ENCODE results near the gene ZMIZ1.

ZMIZ1 gene

DNA sequence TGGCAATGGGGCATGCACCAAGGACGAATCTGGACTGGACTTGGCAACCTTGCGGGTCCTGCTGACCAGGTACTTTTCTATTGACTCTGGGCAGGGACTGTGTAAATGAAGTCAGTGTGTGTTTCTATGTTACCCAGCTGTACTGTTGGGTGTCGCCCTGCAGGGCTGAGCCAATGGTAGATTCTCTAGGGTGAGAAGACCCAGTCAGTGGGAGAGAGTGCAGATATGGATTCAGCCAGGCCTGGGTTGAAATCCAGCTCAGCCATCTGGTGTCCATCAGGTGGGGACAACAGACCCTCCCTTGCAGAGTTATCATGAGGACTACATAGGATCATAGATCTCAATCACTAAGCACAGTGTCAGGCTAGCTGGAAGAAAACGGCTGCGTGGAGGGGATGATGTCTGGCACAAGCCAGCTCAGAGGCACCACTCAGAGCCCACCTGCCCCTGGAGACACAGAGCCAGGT lies 273.6 kb downstream of the ZMIZ1 start:
- ChIA-PET POLR2A (no interaction called here), CTCF (interaction anchor here (1.0 to 2.5 kb wide), 5 partner anchors 8 to 25 kb away, joined by 3 to 11 read pairs (median 3); no protein-coding TSS in a partner anchor)
- no peaks in the 10 kb centered on the region for H3K36me3 ChIP-seq (ENCODE audit: control insufficient read depth in 4 of 4, insufficient read depth in 4 of 4, low read length in 3 of 4)
- no peak for DNase-seq
- no peak overlapping the region for H3K27ac ChIP-seq (ENCODE audit: insufficient read depth in 1 of 2, low read depth in 1 of 2, low read length in 2 of 2, poor library complexity in 1 of 2, severe bottlenecking in 2 of 2)
- H3K4me3 ChIP-seq (ENCODE audit: control insufficient read depth in 1 of 7, extremely low read depth in 1 of 7, insufficient read depth in 4 of 7, low read depth in 2 of 7, low read length in 6 of 7): no peak overlapping the region
- peaks cover 0 to 3% (median 0%) of the 10 kb centered on the region in 5 experiments for H3K9me3 ChIP-seq (ENCODE audit: control extremely low read depth in 1 of 5, control insufficient read depth in 4 of 5, insufficient read depth in 2 of 5, low read depth in 1 of 5, low read length in 4 of 5)
- H3K27me3 ChIP-seq (replicated peaks in 2 of 5; ENCODE audit: control insufficient read depth in 4 of 5, insufficient read depth in 5 of 5, low read length in 4 of 5): no peaks in the 10 kb centered on the region
- peaks cover 3 to 31% (median 6%) of the 10 kb centered on the region in 4 experiments for H3K4me1 ChIP-seq (ENCODE audit: control extremely low read depth in 1 of 4, control insufficient read depth in 4 of 4, insufficient read depth in 4 of 4, low read length in 3 of 4)
- 98% methylated on average over 5 of the region's 5 CpGs for WGBS (ENCODE audit: insufficient coverage)

DNA sequence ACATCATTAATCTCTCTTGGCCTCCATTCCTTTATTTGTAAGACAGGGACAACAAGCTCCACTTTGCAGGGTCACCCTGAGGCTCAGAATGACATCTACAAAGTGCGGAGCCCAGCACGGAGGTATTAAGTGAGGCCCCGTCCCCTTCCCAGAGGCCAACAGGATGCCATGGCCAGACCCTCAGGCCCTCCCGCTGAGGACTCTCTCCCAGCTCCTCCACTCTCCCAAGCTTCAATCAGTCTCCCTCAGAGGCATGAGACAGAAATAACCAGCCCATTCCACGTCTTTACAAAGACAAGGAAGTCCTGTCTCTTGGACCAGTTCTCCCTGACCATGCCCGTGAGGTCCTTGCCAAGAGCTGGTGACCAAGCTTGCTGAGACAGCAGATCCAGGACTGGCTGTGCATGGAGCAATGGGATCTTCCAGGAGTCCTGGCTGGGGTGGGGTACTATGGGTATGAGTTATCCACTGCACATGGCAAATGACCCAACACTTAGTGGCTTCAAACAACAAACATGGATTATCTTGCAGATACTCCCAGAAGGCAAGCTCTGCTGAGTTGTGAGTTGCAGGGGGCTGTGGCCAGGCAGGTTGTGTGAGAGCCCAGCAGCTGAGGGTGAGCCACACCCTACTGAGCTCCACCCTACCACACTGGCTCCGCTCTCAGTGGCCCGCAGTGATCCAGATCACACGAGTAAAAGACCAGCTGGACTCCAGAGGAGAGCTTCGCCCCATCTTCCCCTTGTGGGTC lies 274.2 kb downstream of the ZMIZ1 start:
- WGBS (ENCODE audit: insufficient coverage): 97% methylated on average over 8 of the region's 10 CpGs
- Histone ChIP-seq H3K4me3 (ENCODE audit: control insufficient read depth in 1 of 7, extremely low read depth in 1 of 7, insufficient read depth in 4 of 7, low read depth in 2 of 7, low read length in 6 of 7) (no peak overlapping the region), H3K9me3 (ENCODE audit: control extremely low read depth in 1 of 5, control insufficient read depth in 4 of 5, insufficient read depth in 2 of 5, low read depth in 1 of 5, low read length in 4 of 5) (no peaks in the 10 kb centered on the region), H3K36me3 (ENCODE audit: control insufficient read depth in 4 of 4, insufficient read depth in 4 of 4, low read length in 3 of 4) (no peaks in the 10 kb centered on the region), H3K27ac (ENCODE audit: insufficient read depth in 1 of 2, low read depth in 1 of 2, low read length in 2 of 2, poor library complexity in 1 of 2, severe bottlenecking in 2 of 2) (no peak overlapping the region), H3K27me3 (replicated peaks in 2 of 5; ENCODE audit: control insufficient read depth in 4 of 5, insufficient read depth in 5 of 5, low read length in 4 of 5) (no peaks in the 10 kb centered on the region), H3K4me1 (ENCODE audit: control extremely low read depth in 1 of 4, control insufficient read depth in 4 of 4, insufficient read depth in 4 of 4, low read length in 3 of 4) (peaks cover 3 to 31% (median 12%) of the 10 kb centered on the region in 4 experiments)
- ChIA-PET POLR2A (no interaction called here), CTCF (interaction anchor here (1.0 to 2.5 kb wide), 6 partner anchors 9 to 26 kb away, joined by 3 to 11 read pairs (median 3); no protein-coding TSS in a partner anchor)
- no peak for DNase-seq

DNA sequence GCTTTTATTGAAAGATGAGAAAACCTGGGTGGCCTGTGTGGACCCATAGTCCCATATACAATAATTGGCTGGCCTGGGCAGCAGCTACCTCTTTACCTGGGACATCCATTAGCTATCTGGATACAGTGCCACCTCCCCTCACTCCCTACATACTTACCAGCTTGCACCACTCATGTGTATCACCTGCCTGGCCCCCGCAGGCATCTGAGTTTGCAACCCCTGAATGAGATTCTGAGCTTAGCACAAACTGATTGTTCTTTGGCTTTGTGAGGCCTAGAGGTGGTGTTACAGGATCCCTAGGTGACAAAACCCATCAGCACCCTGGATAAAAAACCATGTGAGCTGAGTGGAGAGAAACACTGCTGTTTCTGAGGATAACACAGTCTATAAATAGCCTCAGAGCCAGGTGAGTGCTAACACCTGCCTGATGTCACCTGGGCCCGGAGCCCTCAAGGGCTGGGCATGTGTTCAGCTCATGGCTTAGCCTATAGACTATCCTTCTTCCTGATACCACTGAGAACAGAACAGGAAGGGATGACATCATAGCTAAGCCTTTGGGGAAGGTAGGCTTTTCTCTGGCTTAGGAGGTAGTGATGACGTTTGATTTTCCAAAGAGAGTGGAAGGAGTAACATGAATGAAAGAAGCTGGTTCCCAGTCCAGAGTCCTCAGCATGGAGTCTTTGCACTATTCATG lies 275.9 kb downstream of the ZMIZ1 start:
- Histone ChIP-seq H3K9me3 (ENCODE audit: control extremely low read depth in 1 of 5, control insufficient read depth in 4 of 5, insufficient read depth in 2 of 5, low read depth in 1 of 5, low read length in 4 of 5) (no peaks in the 10 kb centered on the region), H3K27ac (ENCODE audit: insufficient read depth in 1 of 2, low read depth in 1 of 2, low read length in 2 of 2, poor library complexity in 1 of 2, severe bottlenecking in 2 of 2) (no peak overlapping the region), H3K36me3 (ENCODE audit: control insufficient read depth in 4 of 4, insufficient read depth in 4 of 4, low read length in 3 of 4) (peaks cover 7 to 16% (median 8%) of the 10 kb centered on the region in 4 experiments), H3K4me3 (ENCODE audit: control insufficient read depth in 1 of 7, extremely low read depth in 1 of 7, insufficient read depth in 4 of 7, low read depth in 2 of 7, low read length in 6 of 7) (no peak overlapping the region), H3K4me1 (ENCODE audit: control extremely low read depth in 1 of 4, control insufficient read depth in 4 of 4, insufficient read depth in 4 of 4, low read length in 3 of 4) (peaks cover 5 to 47% (median 23%) of the 10 kb centered on the region in 4 experiments), H3K27me3 (replicated peaks in 2 of 5; ENCODE audit: control insufficient read depth in 4 of 5, insufficient read depth in 5 of 5, low read length in 4 of 5) (no peaks in the 10 kb centered on the region)
- no peak for DNase-seq
- WGBS (ENCODE audit: insufficient coverage): 80% methylated on average over 1 of the region's 3 CpGs
- ChIA-PET POLR2A (no interaction called here), CTCF (interaction anchor here (0.6 to 5.5 kb wide), 19 partner anchors 10 to 146 kb away, joined by 3 to 46 read pairs (median 5); no protein-coding TSS in a partner anchor)

DNA sequence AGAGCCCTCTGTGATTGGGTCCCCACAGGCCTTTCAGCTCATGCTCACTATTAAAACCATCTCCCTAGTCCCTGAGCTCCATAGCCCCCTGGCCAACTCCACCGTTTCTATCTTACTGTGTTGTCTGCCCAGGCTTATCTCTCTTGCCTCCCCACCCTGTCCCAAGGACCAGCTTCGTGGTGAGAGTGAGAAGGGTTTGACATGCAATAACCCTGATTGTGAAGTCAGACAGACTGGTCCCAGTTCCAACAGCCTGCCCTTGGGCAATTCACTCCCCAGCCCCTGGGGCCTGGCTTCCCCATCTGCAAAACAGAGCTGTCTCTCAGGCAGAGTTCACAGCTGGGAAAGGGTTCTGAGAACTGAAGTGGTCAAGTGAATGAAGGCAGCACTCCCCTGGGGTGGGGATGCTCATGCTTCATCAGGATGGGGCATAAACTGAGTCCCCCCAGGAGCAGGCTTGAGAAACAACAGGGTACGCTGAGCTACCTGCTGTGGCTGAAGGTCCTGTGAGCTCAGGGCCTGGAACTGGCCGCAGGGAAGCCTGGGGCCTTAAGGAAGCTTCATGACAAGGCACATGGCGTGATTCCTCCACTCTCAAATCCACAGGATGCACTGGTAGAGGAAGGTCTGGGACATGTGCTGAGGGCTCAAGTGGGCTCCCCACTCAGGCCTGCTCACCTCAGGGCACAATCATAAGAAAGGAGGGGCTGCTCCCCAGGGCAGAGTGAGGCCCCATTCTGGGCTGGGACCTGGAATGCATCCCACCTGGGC lies 276.7 kb downstream of the ZMIZ1 start:
- POLR2A ChIA-PET: interaction anchor here (1.0 kb wide), 1 partner anchor 43 kb away, joined by 3 read pairs; no protein-coding TSS in a partner anchor

DNA sequence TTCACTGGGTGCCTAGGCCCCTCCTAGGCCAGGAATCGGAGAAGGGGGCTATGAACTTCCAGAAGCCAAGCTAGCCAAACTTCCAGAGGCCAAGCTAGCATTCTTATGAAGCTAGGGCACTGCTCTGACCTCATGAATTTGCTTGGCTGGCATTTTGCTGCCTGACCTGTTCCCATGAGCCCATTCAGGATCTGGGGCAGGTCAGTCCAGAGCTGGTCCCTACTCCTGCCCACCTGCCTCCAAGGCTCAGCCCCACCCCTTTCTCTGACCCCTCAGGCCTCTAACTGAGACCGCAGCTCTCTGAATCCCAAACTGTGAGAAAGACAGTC lies 277.2 kb downstream of the ZMIZ1 start:
- ChIA-PET CTCF (interaction anchor here (0.6 to 5.5 kb wide), 11 partner anchors 11 to 122 kb away, joined by 3 to 46 read pairs (median 10); no protein-coding TSS in a partner anchor), POLR2A (interaction anchor here (1.0 kb wide), 1 partner anchor 43 kb away, joined by 3 read pairs; no protein-coding TSS in a partner anchor)
- H3K4me1 ChIP-seq (ENCODE audit: control extremely low read depth in 1 of 4, control insufficient read depth in 4 of 4, insufficient read depth in 4 of 4, low read length in 3 of 4): peaks cover 5 to 61% (median 23%) of the 10 kb centered on the region in 4 experiments
- H3K36me3 ChIP-seq (ENCODE audit: control insufficient read depth in 4 of 4, insufficient read depth in 4 of 4, low read length in 3 of 4): peaks cover 9 to 29% (median 20%) of the 10 kb centered on the region in 4 experiments
- H3K4me3 ChIP-seq (ENCODE audit: control insufficient read depth in 1 of 7, extremely low read depth in 1 of 7, insufficient read depth in 4 of 7, low read depth in 2 of 7, low read length in 6 of 7): no peak overlapping the region
- no peak overlapping the region for H3K27ac ChIP-seq (ENCODE audit: insufficient read depth in 1 of 2, low read depth in 1 of 2, low read length in 2 of 2, poor library complexity in 1 of 2, severe bottlenecking in 2 of 2)
- no peaks in the 10 kb centered on the region for H3K9me3 ChIP-seq (ENCODE audit: control extremely low read depth in 1 of 5, control insufficient read depth in 4 of 5, insufficient read depth in 2 of 5, low read depth in 1 of 5, low read length in 4 of 5)
- no peak for DNase-seq
- 93% methylated on average over 2 of the region's 2 CpGs for WGBS (ENCODE audit: insufficient coverage)
- no peaks in the 10 kb centered on the region for H3K27me3 ChIP-seq (replicated peaks in 2 of 5; ENCODE audit: control insufficient read depth in 4 of 5, insufficient read depth in 5 of 5, low read length in 4 of 5)

More for the DNA sequence above, 276.7 kb downstream of the ZMIZ1 start:
- DNase-seq: no peak
- Histone ChIP-seq H3K4me3 (ENCODE audit: control insufficient read depth in 1 of 7, extremely low read depth in 1 of 7, insufficient read depth in 4 of 7, low read depth in 2 of 7, low read length in 6 of 7) (no peak overlapping the region), H3K9me3 (ENCODE audit: control extremely low read depth in 1 of 5, control insufficient read depth in 4 of 5, insufficient read depth in 2 of 5, low read depth in 1 of 5, low read length in 4 of 5) (no peaks in the 10 kb centered on the region), H3K36me3 (ENCODE audit: control insufficient read depth in 4 of 4, insufficient read depth in 4 of 4, low read length in 3 of 4) (peaks cover 9 to 24% (median 15%) of the 10 kb centered on the region in 4 experiments), H3K27me3 (replicated peaks in 2 of 5; ENCODE audit: control insufficient read depth in 4 of 5, insufficient read depth in 5 of 5, low read length in 4 of 5) (no peaks in the 10 kb centered on the region), H3K27ac (ENCODE audit: insufficient read depth in 1 of 2, low read depth in 1 of 2, low read length in 2 of 2, poor library complexity in 1 of 2, severe bottlenecking in 2 of 2) (no peak overlapping the region), H3K4me1 (ENCODE audit: control extremely low read depth in 1 of 4, control insufficient read depth in 4 of 4, insufficient read depth in 4 of 4, low read length in 3 of 4) (peaks cover 5 to 55% (median 23%) of the 10 kb centered on the region in 4 experiments)
- CTCF ChIA-PET: interaction anchor here (0.6 to 5.5 kb wide), 16 partner anchors 10 to 145 kb away, joined by 3 to 46 read pairs (median 5); no protein-coding TSS in a partner anchor
- 90% methylated on average over 4 of the region's 5 CpGs for WGBS (ENCODE audit: insufficient coverage)

DNA sequence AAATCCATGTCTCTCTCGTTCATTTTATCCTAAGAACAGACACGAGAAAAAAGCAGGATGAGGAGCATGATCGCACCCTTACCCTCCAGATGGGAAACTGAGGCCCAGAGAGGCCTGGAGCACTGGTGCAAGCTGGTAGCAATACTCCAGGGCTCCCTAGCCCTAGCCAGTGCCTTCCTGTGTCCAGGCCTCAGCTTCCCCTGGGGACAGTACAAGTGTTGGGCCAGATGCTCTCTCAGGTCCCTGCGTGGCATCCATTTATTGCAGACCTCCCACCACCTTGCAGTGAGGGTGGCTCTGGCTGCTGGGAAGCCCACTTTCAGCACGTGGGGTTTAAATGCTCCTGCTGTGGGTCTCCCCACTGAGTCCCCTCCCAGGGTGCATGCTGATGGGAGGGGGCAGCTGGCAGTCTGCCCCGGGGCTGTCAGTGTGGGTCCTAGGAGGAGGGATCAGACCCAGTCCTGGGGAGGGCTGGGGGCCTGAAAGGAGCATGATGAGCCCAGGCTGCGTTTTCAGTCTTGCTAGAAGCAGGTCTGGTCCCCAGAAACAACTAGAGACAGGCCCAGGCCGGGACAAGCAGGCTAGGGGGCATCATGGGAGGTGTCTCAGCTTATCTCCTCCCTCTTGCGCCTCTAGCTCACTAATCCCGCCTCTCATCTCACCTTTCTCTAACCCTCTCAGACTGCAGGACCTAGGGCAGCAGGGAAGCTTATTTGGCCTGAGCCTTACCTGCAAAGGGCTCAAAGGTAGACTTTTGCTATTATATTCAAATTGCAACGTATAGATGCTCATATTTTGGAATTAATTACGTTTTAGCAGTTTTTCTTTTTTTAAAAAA lies 277.8 kb downstream of the ZMIZ1 start:
- POLR2A ChIA-PET: no interaction called here
- Histone ChIP-seq H3K4me3 (ENCODE audit: control insufficient read depth in 1 of 7, extremely low read depth in 1 of 7, insufficient read depth in 4 of 7, low read depth in 2 of 7, low read length in 6 of 7) (peak overlapping the region in 2 of 7 experiments; percentile 7 to 76), H3K9me3 (ENCODE audit: control extremely low read depth in 1 of 5, control insufficient read depth in 4 of 5, insufficient read depth in 2 of 5, low read depth in 1 of 5, low read length in 4 of 5) (no peaks in the 10 kb centered on the region), H3K36me3 (ENCODE audit: control insufficient read depth in 4 of 4, insufficient read depth in 4 of 4, low read length in 3 of 4) (peaks cover 9 to 35% (median 25%) of the 10 kb centered on the region in 4 experiments), H3K4me1 (ENCODE audit: control extremely low read depth in 1 of 4, control insufficient read depth in 4 of 4, insufficient read depth in 4 of 4, low read length in 3 of 4) (peaks cover 5 to 65% (median 23%) of the 10 kb centered on the region in 4 experiments), H3K27me3 (replicated peaks in 2 of 5; ENCODE audit: control insufficient read depth in 4 of 5, insufficient read depth in 5 of 5, low read length in 4 of 5) (no peaks in the 10 kb centered on the region), H3K27ac (ENCODE audit: insufficient read depth in 1 of 2, low read depth in 1 of 2, low read length in 2 of 2, poor library complexity in 1 of 2, severe bottlenecking in 2 of 2) (no peak overlapping the region)
- WGBS (ENCODE audit: insufficient coverage): 93% methylated on average over 8 of the region's 12 CpGs
- CTCF ChIA-PET: interaction anchor here (0.6 to 5.5 kb wide), 11 partner anchors 10 to 47 kb away, joined by 3 to 46 read pairs (median 10); no protein-coding TSS in a partner anchor
- no peak for DNase-seq

Data from common myeloid progenitor, CD34-positive (primary cell).